K562 (cell line): ENCODE results near the gene CLDN15. TPM values are rescaled to one million over a fixed set of nuclear protein-coding genes. Genes with fewer than 3 reads are reported as not detected.

Source experiments
- BDP1 ChIP-seq: IDR thresholded peaks from 3 replicates; pipeline ENCODE4 v1.6.1; 2011; ENCODE audit not compliant: insufficient read length, insufficient read depth
- DPF2 ChIP-seq: fragments of 450-650 bp; IDR thresholded peaks from 2 replicates; pipeline ENCODE4 v1.6.1; 2016
- FIP1L1 ChIP-seq: fragments of 200-400 bp; formaldehyde crosslinking; IDR thresholded peaks from 2 replicates; pipeline ENCODE4 v1.6.1; 2018; ENCODE audit warnings: mild to moderate bottlenecking, low read depth, low read length; ENCODE audit not compliant: poor library complexity, severe bottlenecking
- HDAC2 ChIP-seq: fragments of 450-650 bp; IDR thresholded peaks from 2 replicates; pipeline ENCODE4 v1.6.1; 2016; ENCODE audit warnings: mild to moderate bottlenecking
- MTA2 ChIP-seq: fragments of 450-650 bp; IDR thresholded peaks from 2 replicates; pipeline ENCODE4 v1.6.1; 2016; ENCODE audit warnings: low read depth
- SLC30A9 ChIP-seq: fragments of 250-450 bp; sonication (Bioruptor Pico); IDR thresholded peaks from 2 replicates; pipeline ENCODE4 v1.8.0; 2022; ENCODE audit warnings: mild to moderate bottlenecking, moderate library complexity
- SOX6 ChIP-seq: fragments of 450-650 bp; IDR thresholded peaks from 2 replicates; pipeline ENCODE4 v1.6.1; 2014; ENCODE audit warnings: mild to moderate bottlenecking
- ZEB2 ChIP-seq: fragments of 450-650 bp; IDR thresholded peaks from 2 replicates; pipeline ENCODE4 v1.6.1; 2016
- ZSCAN32 ChIP-seq: fragments of 450-650 bp; formaldehyde crosslinking; IDR thresholded peaks from 2 replicates; pipeline ENCODE4 v1.4.0; 2020; ENCODE audit warnings: mild to moderate bottlenecking, moderate library complexity
- polyA plus RNA-seq, 8 experiments: library from polyadenylated mRNA; depleted of rRNA in 4 of 8; stranded (reverse) in 5 of 8; unstranded in 3 of 8; fragments of >200 nt; fragmentation: Nextera tagmentation in 2 of 8; fragmentation: Illumina TruSeq in 1 of 8; extraction: Ambion mirVana in 2 of 8; extraction: Trizol in 1 of 8; gene quantifications; 2 replicates each; pipeline versions ENCODE4 v1.2.1 to v1.2.3, GENCODE V29; 2011 to 2014; ENCODE audit warnings: inconsistent platforms in 1 of 8, missing spikeins in 1 of 8
- total RNA-seq, 7 experiments: library from RNA; depleted of rRNA in 6 of 7; stranded (reverse); fragments of >200 nt in 6 of 7; fragmentation: Illumina TruSeq in 2 of 7; extraction: Trizol in 2 of 7; gene quantifications; 2 replicates each; pipeline versions ENCODE4 v1.2.1 to v1.2.3, GENCODE V29; 2011 to 2021; ENCODE audit warnings: low replicate concordance in 1 of 7
- TF ChIP-seq, protein P1 (sequence below), 3 experiments: fragments of 200-800 bp in 1 of 3; fragments of 250-450 bp in 1 of 3; fragments of 450-650 bp in 1 of 3; sonication (Bioruptor Pico) in 1 of 3; sonication (Bioruptor generic) in 1 of 3; formaldehyde crosslinking in 1 of 3; IDR thresholded peaks; 2 replicates each; pipeline versions ENCODE4 v1.6.1 to v1.8.0; 2016 to 2022; ENCODE audit warnings: mild to moderate bottlenecking in 2 of 3, missing genetic modification characterization in 2 of 3, missing compliant biosample characterization in 1 of 3, moderate library complexity in 1 of 3
- TF ChIP-seq, protein P2 (sequence below): conservative IDR thresholded peaks from 2 replicates; pipeline ENCODE4 v1.6.1; 2011; ENCODE audit warnings: low read depth, mild to moderate bottlenecking, low read length; ENCODE audit not compliant: control insufficient read depth
- TF ChIP-seq, protein P3 (sequence below): fragments of 250-450 bp; sonication (Bioruptor Pico); IDR thresholded peaks from 2 replicates; pipeline ENCODE4 v1.8.0; 2022; ENCODE audit warnings: moderate library complexity, mild to moderate bottlenecking, inconsistent platforms

CLDN15 gene
- total and polyA plus RNA-seq, 9 of the 15 experiments (the other 6 are each of a cell fraction or from before 2014, with no cell fraction given) = 0.32 to 14.5 (median 7.4) TPM

DNA sequence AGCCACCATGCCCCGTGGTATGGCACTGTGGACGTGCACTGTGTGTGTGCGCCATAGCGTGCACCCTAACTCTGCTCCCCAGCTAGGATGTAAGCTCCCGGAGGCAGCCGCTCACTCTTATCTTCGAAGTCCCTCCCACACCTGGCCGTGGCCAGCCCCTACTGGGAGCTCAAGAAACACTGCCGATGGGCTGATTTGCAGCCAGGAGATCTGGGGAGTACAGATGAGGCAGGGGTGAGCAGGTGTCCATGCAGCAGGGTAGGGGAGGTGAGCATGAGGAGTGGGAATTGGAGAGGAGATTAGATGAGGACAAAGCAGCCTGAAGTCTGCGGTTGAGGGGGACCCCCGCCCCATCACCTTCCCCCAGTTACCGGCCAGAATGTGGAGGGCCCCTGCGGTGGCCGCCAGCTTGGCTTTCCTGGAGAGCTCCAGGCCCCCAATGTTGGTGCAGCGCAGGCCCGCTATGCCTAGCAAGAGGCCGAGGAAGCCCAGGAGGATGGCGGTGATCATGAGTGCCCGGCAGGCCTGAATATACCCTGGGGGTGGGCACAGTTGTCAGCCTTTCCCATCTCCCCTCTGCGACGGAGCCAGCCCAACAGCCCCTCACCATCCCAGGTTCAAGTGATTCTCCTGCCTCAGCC, 3.6 kb downstream of the CLDN15 start (continued):
- TF ChIP-seq, protein P1, sequence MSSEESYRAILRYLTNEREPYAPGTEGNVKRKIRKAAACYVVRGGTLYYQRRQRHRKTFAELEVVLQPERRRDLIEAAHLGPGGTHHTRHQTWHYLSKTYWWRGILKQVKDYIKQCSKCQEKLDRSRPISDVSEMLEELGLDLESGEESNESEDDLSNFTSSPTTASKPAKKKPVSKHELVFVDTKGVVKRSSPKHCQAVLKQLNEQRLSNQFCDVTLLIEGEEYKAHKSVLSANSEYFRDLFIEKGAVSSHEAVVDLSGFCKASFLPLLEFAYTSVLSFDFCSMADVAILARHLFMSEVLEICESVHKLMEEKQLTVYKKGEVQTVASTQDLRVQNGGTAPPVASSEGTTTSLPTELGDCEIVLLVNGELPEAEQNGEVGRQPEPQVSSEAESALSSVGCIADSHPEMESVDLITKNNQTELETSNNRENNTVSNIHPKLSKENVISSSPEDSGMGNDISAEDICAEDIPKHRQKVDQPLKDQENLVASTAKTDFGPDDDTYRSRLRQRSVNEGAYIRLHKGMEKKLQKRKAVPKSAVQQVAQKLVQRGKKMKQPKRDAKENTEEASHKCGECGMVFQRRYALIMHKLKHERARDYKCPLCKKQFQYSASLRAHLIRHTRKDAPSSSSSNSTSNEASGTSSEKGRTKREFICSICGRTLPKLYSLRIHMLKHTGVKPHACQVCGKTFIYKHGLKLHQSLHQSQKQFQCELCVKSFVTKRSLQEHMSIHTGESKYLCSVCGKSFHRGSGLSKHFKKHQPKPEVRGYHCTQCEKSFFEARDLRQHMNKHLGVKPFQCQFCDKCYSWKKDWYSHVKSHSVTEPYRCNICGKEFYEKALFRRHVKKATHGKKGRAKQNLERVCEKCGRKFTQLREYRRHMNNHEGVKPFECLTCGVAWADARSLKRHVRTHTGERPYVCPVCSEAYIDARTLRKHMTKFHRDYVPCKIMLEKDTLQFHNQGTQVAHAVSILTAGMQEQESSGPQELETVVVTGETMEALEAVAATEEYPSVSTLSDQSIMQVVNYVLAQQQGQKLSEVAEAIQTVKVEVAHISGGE (CRISPR knock-in tag; IDR thresholded peaks at IDR 0.05) = peak in 1 of 3 experiments; percentile 44; a peak in 1 of 6 replicates
- TF ChIP-seq SLC30A9 (no peak), FIP1L1 (no peak), ZSCAN32 (CRISPR knock-in tag) (no peak), ZEB2 (peak; percentile 76; the same call in 1 of the 2 replicates), HDAC2 (0 out of 2 replicates have a peak, but pooled peaks have one; percentile 50), BDP1 (no peak), SOX6 (0 out of 2 replicates have a peak, but pooled peaks have one; percentile 36), DPF2 (peak; percentile 80; the same call in 1 of the 2 replicates), MTA2 (peak; percentile 75)
- TF ChIP-seq, protein P2, sequence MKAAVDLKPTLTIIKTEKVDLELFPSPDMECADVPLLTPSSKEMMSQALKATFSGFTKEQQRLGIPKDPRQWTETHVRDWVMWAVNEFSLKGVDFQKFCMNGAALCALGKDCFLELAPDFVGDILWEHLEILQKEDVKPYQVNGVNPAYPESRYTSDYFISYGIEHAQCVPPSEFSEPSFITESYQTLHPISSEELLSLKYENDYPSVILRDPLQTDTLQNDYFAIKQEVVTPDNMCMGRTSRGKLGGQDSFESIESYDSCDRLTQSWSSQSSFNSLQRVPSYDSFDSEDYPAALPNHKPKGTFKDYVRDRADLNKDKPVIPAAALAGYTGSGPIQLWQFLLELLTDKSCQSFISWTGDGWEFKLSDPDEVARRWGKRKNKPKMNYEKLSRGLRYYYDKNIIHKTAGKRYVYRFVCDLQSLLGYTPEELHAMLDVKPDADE = peak; percentile 85; the same call in 1 of the 2 replicates
- TF ChIP-seq, protein P3, sequence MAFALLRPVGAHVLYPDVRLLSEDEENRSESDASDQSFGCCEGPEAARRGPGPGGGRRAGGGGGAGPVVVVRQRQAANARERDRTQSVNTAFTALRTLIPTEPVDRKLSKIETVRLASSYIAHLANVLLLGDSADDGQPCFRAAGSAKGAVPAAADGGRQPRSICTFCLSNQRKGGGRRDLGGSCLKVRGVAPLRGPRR = no peak
